A375 (cell line): ENCODE data around the gene EEF2. TPM values are rescaled to one million over a fixed set of nuclear protein-coding genes. Genes with fewer than 3 reads are reported as not detected.

Experiments used
- small RNA-seq: library from RNA; depleted of rRNA; stranded (forward); fragments of <200 nt; gene quantifications from one replicate; pipeline ENCODE3, GENCODE V24; 2014
- total RNA-seq: library from RNA; depleted of rRNA; stranded (reverse); fragments of >200 nt; shearing (Covaris generic); gene quantifications from 2 replicates; pipeline ENCODE4 v1.2.3, GENCODE V29; 2014; rRNA removed

EEF2 gene
- total RNA-seq = 2,078 and 2,088 TPM in 2 replicates

GRCh38 chr19:3984908-3985642 lies at the start of gene EEF2:
EEF2 (minus strand) TSS chr19:3985463; CDS start chr19:3985380, 83 bp downstream.

GRCh38 chr19:4007021-4007835 lies 22.0 kb upstream of the EEF2 start, which contains the start of gene PIAS4:
PIAS4 (plus strand) TSS chr19:4007736; CDS start chr19:4007761, 25 bp downstream.

GRCh38 chr19:3970808-3971598 lies 14.3 kb downstream of the EEF2 start, which contains the start of gene DAPK3:
DAPK3 (minus strand) TSS chr19:3971099; CDS start chr19:3969735, 1,364 bp downstream.

GRCh38 chr19:3932931-3933810 lies 52.1 kb downstream of the EEF2 start, which contains the start of gene NMRK2:
NMRK2 (plus strand) TSS chr19:3933069; CDS start chr19:3933672, 603 bp downstream.

Small RNAs within 50 kb of the gene (small RNA-seq; reads per million reads assigned to genes)
- 10.8 reads per million, percentile 89 among the genes with 10 or more reads in this experiment for gene SNORD37

Other genes starting within 250 kb of the EEF2 start
- 16.6 and 26.4 TPM in 2 replicates for gene APBA3, start 223.8 kb downstream of the EEF2 start, total RNA-seq
- 135 and 152 TPM in 2 replicates for gene MRPL54, start 222.8 kb downstream of the EEF2 start, total RNA-seq
- gene RAX2, start 213.2 kb downstream of the EEF2 start, total RNA-seq = not detected in 2 replicates
- gene MATK, start 199.1 kb downstream of the EEF2 start, total RNA-seq = not detected in 2 replicates
- gene ZFR2, start 116.4 kb downstream of the EEF2 start, total RNA-seq = not detected in 2 replicates
- gene ATCAY, start 104.8 kb downstream of the EEF2 start, total RNA-seq = not detected in 2 replicates
- gene NMRK2, start 52.4 kb downstream of the EEF2 start, total RNA-seq = not detected in 2 replicates
- gene DAPK3, start 14.4 kb downstream of the EEF2 start, total RNA-seq = 124 and 126 TPM in 2 replicates
- 17.6 and 22.6 TPM in 2 replicates for gene PIAS4, start 22.3 kb upstream of the EEF2 start, total RNA-seq
- 19.4 and 25.3 TPM in 2 replicates for gene ZBTB7A, start 81.4 kb upstream of the EEF2 start, total RNA-seq
- 135 and 145 TPM in 2 replicates for gene MAP2K2, start 138.7 kb upstream of the EEF2 start, total RNA-seq
- not detected in 2 replicates for gene CREB3L3, start 168.2 kb upstream of the EEF2 start, total RNA-seq
- gene SIRT6, start 197.1 kb upstream of the EEF2 start, total RNA-seq = 26.9 and 28.0 TPM in 2 replicates
- 0.49 and 0.80 TPM in 2 replicates for gene ANKRD24, start 197.2 kb upstream of the EEF2 start, total RNA-seq
- gene EBI3, start 244.1 kb upstream of the EEF2 start, total RNA-seq = 1.8 and 4.5 TPM in 2 replicates